GM23248 (cell line): Measurements from ENCODE around the gene FAM163B. TPM values are rescaled to one million over a fixed set of nuclear protein-coding genes. Genes with fewer than 3 reads are reported as not detected.

Experiments
- DNase-seq: peaks from one replicate; pipeline ENCODE4 v3.0.0-alpha.2; 2015
- H2AFZ ChIP-seq: fragments of 200-600 bp; sonication (generic); 2 replicates; pipeline ENCODE4 v1.6.1; 2016; ENCODE audit warnings: antibody characterized with exemption
- H3F3A ChIP-seq: fragments of 200-600 bp; sonication (generic); 2 replicates; pipeline ENCODE4 v1.6.1; 2016; ENCODE audit warnings: mild to moderate bottlenecking, antibody characterized with exemption, mixed run types; ENCODE audit not compliant: insufficient read depth
- H3K27ac ChIP-seq: fragments of 200-600 bp; sonication (generic); 2 replicates; pipeline ENCODE4 v1.5.1; 2016; ENCODE audit warnings: mild to moderate bottlenecking
- H3K27me3 ChIP-seq: fragments of 200-600 bp; sonication (generic); replicated peaks from 2 replicates; pipeline ENCODE4 v1.6.1; 2016; ENCODE audit warnings: mild to moderate bottlenecking; ENCODE audit not compliant: insufficient read depth
- H3K36me3 ChIP-seq: fragments of 200-600 bp; sonication (generic); 2 replicates; pipeline ENCODE4 v1.6.1; 2016; ENCODE audit warnings: low read depth, mild to moderate bottlenecking
- H3K4me1 ChIP-seq: fragments of 200-600 bp; sonication (generic); 2 replicates; pipeline ENCODE4 v1.6.1; 2016; ENCODE audit warnings: mild to moderate bottlenecking; ENCODE audit not compliant: insufficient read depth
- H3K4me2 ChIP-seq: fragments of 200-600 bp; sonication (generic); one replicate; pipeline ENCODE4 v1.6.1; 2016; ENCODE audit warnings: mild to moderate bottlenecking; ENCODE audit not compliant: unreplicated experiment
- H3K4me3 ChIP-seq: fragments of 200-600 bp; sonication (generic); 2 replicates; pipeline ENCODE4 v1.5.1; 2016; ENCODE audit warnings: mild to moderate bottlenecking
- H3K79me2 ChIP-seq: fragments of 200-600 bp; sonication (generic); 2 replicates; pipeline ENCODE4 v1.6.1; 2016; ENCODE audit warnings: mild to moderate bottlenecking; ENCODE audit not compliant: insufficient read depth
- H3K9ac ChIP-seq: fragments of 200-600 bp; sonication (generic); 2 replicates; pipeline ENCODE4 v1.6.1; 2016; ENCODE audit warnings: mild to moderate bottlenecking
- H3K9me2 ChIP-seq: fragments of 200-600 bp; sonication (generic); 2 replicates; pipeline ENCODE4 v1.6.1; 2016; ENCODE audit warnings: mixed run types, mild to moderate bottlenecking, moderate library complexity; ENCODE audit not compliant: insufficient read depth
- H3K9me3 ChIP-seq: fragments of 200-600 bp; sonication (generic); one replicate; pipeline ENCODE4 v1.6.1; 2017; ENCODE audit warnings: low read depth
- H4K20me1 ChIP-seq: fragments of 200-600 bp; sonication (generic); 2 replicates; pipeline ENCODE4 v1.6.0; 2016; ENCODE audit not compliant: insufficient read depth
- EZH2 ChIP-seq: fragments of 200-600 bp; sonication (generic); IDR thresholded peaks from 2 replicates; pipeline ENCODE4 v1.6.1; 2018; ENCODE audit warnings: antibody characterized with exemption, mild to moderate bottlenecking; ENCODE audit not compliant: insufficient read depth, poor library complexity, severe bottlenecking
- EZH2phosphoT487 ChIP-seq: fragments of 200-600 bp; sonication (generic); IDR thresholded peaks from 2 replicates; pipeline ENCODE4 v1.6.1; 2018; ENCODE audit warnings: antibody characterized with exemption, moderate library complexity, mild to moderate bottlenecking, low read depth; ENCODE audit not compliant: insufficient read depth
- WGBS, 2 experiments: methylation state at CpG; one replicate each; pipeline ENCODE4 v1.1.6; 2015 to 2017; ENCODE audit warnings: low lambda C conversion rate in 2 of 2, low coverage in 1 of 2; ENCODE audit errors: missing lambda C conversion rate in 2 of 2; 5-methylcytosine and 5-hydroxymethylcytosine counted together
- in situ Hi-C: fragments of 300-500 bp; cut with MboI; formaldehyde crosslinking; loops from 2 replicates; pipeline ENCODE4 v1.15.0; 2020
- polyA plus RNA-seq: library from polyadenylated mRNA; unstranded; fragments of >200 nt; fragmentation: Nextera tagmentation; extraction: Ambion mirVana; gene quantifications from 2 replicates; pipeline ENCODE4 v1.2.1, GENCODE V29; 2016
- total RNA-seq: library from RNA; depleted of rRNA; stranded (reverse); fragments of >200 nt; shearing (Covaris generic); gene quantifications from 2 replicates; pipeline ENCODE4 v1.2.3, GENCODE V29; 2014

The FAM163B gene
- total and polyA plus RNA-seq, 2 experiments from 2014 or later: not detected

- Histone ChIP-seq H4K20me1 (no peaks in the 10 kb centered on the region), H3K4me1 (no peaks in the 10 kb centered on the region), H3K27ac (no peak overlapping the region), H3F3A (no peaks in the 10 kb centered on the region), H3K9me3 (no peaks in the 10 kb centered on the region), H3K9me2 (no peaks in the 10 kb centered on the region), H3K36me3 (no peaks in the 10 kb centered on the region), H3K4me3 (no peak overlapping the region), H2AFZ (no peak overlapping the region), H3K79me2 (no peaks in the 10 kb centered on the region), H3K4me2 (no peak overlapping the region), H3K27me3 (peaks cover 31% of the 10 kb centered on the region), H3K9ac (no peak overlapping the region)
- in situ Hi-C loops: no loop called here
- DNase-seq: no peak
- 60 to 72% methylated on average over 9 of the region's 9 CpGs for WGBS, 2 experiments
- TF ChIP-seq EZH2 (no peak), EZH2phosphoT487 (no peak)
Observed at GRCh38 chr9:133571391-133571890, 37.7 kb downstream of the FAM163B start.

GRCh38 chr9:133570691-133571080 is 38.5 kb downstream of the FAM163B start:
- in situ Hi-C loops: no loop called here
- 67 to 71% methylated on average over 16 of the region's 16 CpGs for WGBS, 2 experiments

GRCh38 chr9:133569891-133570690 is 39.1 kb downstream of the FAM163B start:
- 54 to 57% methylated on average over 27 to 36 of the region's 36 CpGs for WGBS, 2 experiments
- H4K20me1 ChIP-seq: no peaks in the 10 kb centered on the region

More at GRCh38 chr9:133570691-133571080, 38.5 kb downstream of the FAM163B start:
- Histone ChIP-seq H3K27me3 (peaks cover 31% of the 10 kb centered on the region), H3K79me2 (no peaks in the 10 kb centered on the region), H4K20me1 (no peaks in the 10 kb centered on the region), H3K4me2 (no peak overlapping the region), H3K9me2 (no peaks in the 10 kb centered on the region), H3K27ac (no peak overlapping the region), H3K36me3 (no peaks in the 10 kb centered on the region), H2AFZ (no peak overlapping the region), H3K4me3 (no peak overlapping the region), H3K9ac (no peak overlapping the region), H3K4me1 (no peaks in the 10 kb centered on the region), H3F3A (no peaks in the 10 kb centered on the region), H3K9me3 (no peaks in the 10 kb centered on the region)
- TF ChIP-seq EZH2 (no peak), EZH2phosphoT487 (no peak)
- no peak for DNase-seq

GRCh38 chr9:133569121-133569785 is 39.9 kb downstream of the FAM163B start:
- TF ChIP-seq EZH2phosphoT487: no peak
- H3K27ac ChIP-seq: no peak overlapping the region
- H3K4me1 ChIP-seq: no peaks in the 10 kb centered on the region
- no peak overlapping the region for H3K9ac ChIP-seq
- H3K4me3 ChIP-seq: no peak overlapping the region
- H3K9me3 ChIP-seq: no peaks in the 10 kb centered on the region
- no peak overlapping the region for H2AFZ ChIP-seq
- H3F3A ChIP-seq: no peaks in the 10 kb centered on the region
- DNase-seq: no peak
- H3K27me3 ChIP-seq: peaks cover 39% of the 10 kb centered on the region
- no peak overlapping the region for H3K4me2 ChIP-seq
- H3K9me2 ChIP-seq: no peaks in the 10 kb centered on the region
- 68 to 75% methylated on average over 14 of the region's 14 CpGs for WGBS, 2 experiments
- no peaks in the 10 kb centered on the region for H3K79me2 ChIP-seq
- in situ Hi-C loops: no loop called here
- H3K36me3 ChIP-seq: no peaks in the 10 kb centered on the region
- no peaks in the 10 kb centered on the region for H4K20me1 ChIP-seq

More at GRCh38 chr9:133569891-133570690, 39.1 kb downstream of the FAM163B start:
- H3K4me2 ChIP-seq: no peak overlapping the region
- H3K36me3 ChIP-seq: no peaks in the 10 kb centered on the region
- H3K9me3 ChIP-seq: no peaks in the 10 kb centered on the region
- no peak for DNase-seq
- no peak overlapping the region for H2AFZ ChIP-seq
- no peaks in the 10 kb centered on the region for H3K79me2 ChIP-seq
- in situ Hi-C loops: no loop called here
- no peaks in the 10 kb centered on the region for H3F3A ChIP-seq
- TF ChIP-seq EZH2 (no peak), EZH2phosphoT487 (no peak)
- peaks cover 33% of the 10 kb centered on the region for H3K27me3 ChIP-seq
- no peak overlapping the region for H3K9ac ChIP-seq
- no peak overlapping the region for H3K27ac ChIP-seq
- H3K4me3 ChIP-seq: no peak overlapping the region
- H3K4me1 ChIP-seq: no peaks in the 10 kb centered on the region
- no peaks in the 10 kb centered on the region for H3K9me2 ChIP-seq
